Natural killer cell (primary cell): ENCODE results near the gene MYCBPAP. TPM values are rescaled to one million over a fixed set of nuclear protein-coding genes. Genes with fewer than 3 reads are reported as not detected.

ENCODE experiments used
- ATAC-seq, 3 donors: fragments of 150-1000 bp in 2 of 3; fragments of 200-7000 bp in 1 of 3; cut with Tn5 transposase; 1 replicate in 1 of 3; 2 replicates in 2 of 3; pipeline ENCODE4 v1.10.0; 2021; ENCODE audit warnings: mild to moderate bottlenecking in 2 of 3, moderate library complexity in 2 of 3
- DNase-seq, 2 donors: peaks; one replicate each; pipeline versions ENCODE4 v3.0.0 to v3.0.0-alpha.2; 2013 to 2021; ENCODE audit warnings: mixed read lengths in 1 of 2
- H3K27ac ChIP-seq: one replicate; pipeline ENCODE4 v1.5.1; 2013; ENCODE audit warnings: mild to moderate bottlenecking, low read length
- H3K27me3 ChIP-seq: one replicate; pipeline ENCODE4 v1.6.1; 2013; ENCODE audit warnings: low read length; ENCODE audit not compliant: control insufficient read depth, insufficient read depth
- H3K36me3 ChIP-seq: one replicate; pipeline ENCODE4 v1.6.1; 2013; ENCODE audit warnings: low read length; ENCODE audit not compliant: control insufficient read depth, insufficient read depth
- H3K4me1 ChIP-seq: one replicate; pipeline ENCODE4 v1.6.1; 2013; ENCODE audit warnings: low read length; ENCODE audit not compliant: control insufficient read depth, insufficient read depth
- H3K4me3 ChIP-seq: one replicate; pipeline ENCODE4 v1.5.1; 2013; ENCODE audit warnings: low read length
- H3K9me3 ChIP-seq: one replicate; pipeline ENCODE4 v1.6.1; 2013; ENCODE audit warnings: low read length; ENCODE audit not compliant: control insufficient read depth, insufficient read depth
- H3K27ac Mint-ChIP-seq, 2 donors: one replicate each; pipeline ENCODE4 v1.8.0; 2022; ENCODE audit warnings: mild to moderate bottlenecking in 2 of 2, mixed read lengths in 2 of 2, moderate library complexity in 1 of 2
- H3K27me3 Mint-ChIP-seq, 2 donors: one replicate each; pipeline ENCODE4 v1.8.0; 2022; ENCODE audit warnings: low read depth in 2 of 2, mixed read lengths in 2 of 2
- H3K36me3 Mint-ChIP-seq: one replicate; pipeline ENCODE4 v1.8.0; 2022; ENCODE audit warnings: mixed read lengths
- H3K4me1 Mint-ChIP-seq, 2 donors: one replicate each; pipeline ENCODE4 v1.8.0; 2022; ENCODE audit warnings: mixed read lengths in 2 of 2
- H3K4me3 Mint-ChIP-seq: one replicate; pipeline ENCODE4 v1.8.0; 2022; ENCODE audit warnings: mild to moderate bottlenecking, moderate library complexity, mixed read lengths
- H3K9me3 Mint-ChIP-seq, 2 donors: one replicate each; pipeline ENCODE4 v1.8.0; 2022; ENCODE audit warnings: mixed read lengths in 2 of 2
- CTCF ChIP-seq: fragments of 200-600 bp; IDR thresholded peaks from one replicate; pipeline ENCODE4 v1.8.0; 2022; ENCODE audit warnings: antibody characterized with exemption
- WGBS: methylation state at CpG from one replicate; pipeline ENCODE4 v1.1.7; 2013; ENCODE audit warnings: missing lambda C conversion rate; ENCODE audit not compliant: insufficient coverage; 5-methylcytosine and 5-hydroxymethylcytosine counted together
- intact Hi-C: fragments of 100-400 bp; cut with micrococcal nuclease; formaldehyde crosslinking; loops from one replicate; pipeline ENCODE4 v1.14.2; 2022
- total RNA-seq, 4 donors: library from RNA; stranded (reverse); fragments of 120-200 nt in 1 of 4; gene quantifications; one replicate each; pipeline versions ENCODE4 v1.2.3 to v1.2.4, GENCODE V29; 2013 to 2022

Gene MYCBPAP
- total RNA-seq, 3 donors from 2014 or later (not counting 1 experiment from before 2014, with no cell fraction given): 0.26 to 4.9 (median 0.70) TPM

- H3K9me3 Mint-ChIP-seq: no peaks in the 10 kb centered on the region
- Histone ChIP-seq H3K27ac (no peak overlapping the region), H3K4me3 (no peak overlapping the region), H3K36me3 (peaks cover 28% of the 10 kb centered on the region), H3K9me3 (no peaks in the 10 kb centered on the region), H3K4me1 (peaks cover 9% of the 10 kb centered on the region), H3K27me3 (no peaks in the 10 kb centered on the region)
- DNase-seq (no peak), ATAC-seq (no peak)
- intact Hi-C loops: no loop called here
- no peaks in the 10 kb centered on the region for H3K36me3 Mint-ChIP-seq
- WGBS: 97% methylated on average over 11 of the region's 11 CpGs
- H3K27me3 Mint-ChIP-seq: no peaks in the 10 kb centered on the region
- peaks cover 15 to 19% of the 10 kb centered on the region in 2 donors for H3K4me1 Mint-ChIP-seq
- no peak overlapping the region for H3K27ac Mint-ChIP-seq
- TF ChIP-seq CTCF: no peak
- H3K4me3 Mint-ChIP-seq: no peak overlapping the region
These were observed 23.7 kb upstream of the MYCBPAP start for GRCh38 chr17:50484386-50485155.

GRCh38 chr17:50487213-50488096 is 20.8 kb upstream of the MYCBPAP start:
- Histone ChIP-seq H3K27ac (no peak overlapping the region), H3K9me3 (no peaks in the 10 kb centered on the region), H3K36me3 (peaks cover 22% of the 10 kb centered on the region), H3K4me1 (no peaks in the 10 kb centered on the region), H3K4me3 (no peak overlapping the region), H3K27me3 (no peaks in the 10 kb centered on the region)
- H3K27ac Mint-ChIP-seq: no peak overlapping the region
- peaks cover 5% of the 10 kb centered on the region in 2 donors for H3K4me1 Mint-ChIP-seq
- ATAC-seq: no peak
- DNase-seq: no peak
- intact Hi-C loops: no loop called here
- no peaks in the 10 kb centered on the region for H3K36me3 Mint-ChIP-seq
- H3K4me3 Mint-ChIP-seq: no peak overlapping the region
- WGBS: 88% methylated on average over 15 of the region's 17 CpGs
- no peak for TF ChIP-seq CTCF
- no peaks in the 10 kb centered on the region for H3K27me3 Mint-ChIP-seq
- H3K9me3 Mint-ChIP-seq: no peaks in the 10 kb centered on the region

GRCh38 chr17:50488880-50489279 is 19.4 kb upstream of the MYCBPAP start:
- Histone ChIP-seq H3K9me3 (no peaks in the 10 kb centered on the region), H3K36me3 (peaks cover 16% of the 10 kb centered on the region), H3K4me3 (no peak overlapping the region), H3K27me3 (no peaks in the 10 kb centered on the region), H3K4me1 (no peaks in the 10 kb centered on the region), H3K27ac (no peak overlapping the region)
- no peak overlapping the region for H3K4me3 Mint-ChIP-seq
- H3K27me3 Mint-ChIP-seq: no peaks in the 10 kb centered on the region
- DNase-seq (no peak), ATAC-seq (no peak)
- no peak overlapping the region for H3K27ac Mint-ChIP-seq
- no peaks in the 10 kb centered on the region for H3K9me3 Mint-ChIP-seq
- no peaks in the 10 kb centered on the region for H3K4me1 Mint-ChIP-seq
- 89% methylated on average over 2 of the region's 2 CpGs for WGBS
- intact Hi-C loops: no loop called here
- H3K36me3 Mint-ChIP-seq: no peaks in the 10 kb centered on the region
- TF ChIP-seq CTCF: no peak
